ENCODE results near the gene ADRA2C. TPM values are rescaled to one million over a fixed set of nuclear protein-coding genes. Genes with fewer than 3 reads are reported as not detected.

The ADRA2C gene
- total RNA-seq, 1 donor from 2014 or later, result 0.32 TPM

DNA sequence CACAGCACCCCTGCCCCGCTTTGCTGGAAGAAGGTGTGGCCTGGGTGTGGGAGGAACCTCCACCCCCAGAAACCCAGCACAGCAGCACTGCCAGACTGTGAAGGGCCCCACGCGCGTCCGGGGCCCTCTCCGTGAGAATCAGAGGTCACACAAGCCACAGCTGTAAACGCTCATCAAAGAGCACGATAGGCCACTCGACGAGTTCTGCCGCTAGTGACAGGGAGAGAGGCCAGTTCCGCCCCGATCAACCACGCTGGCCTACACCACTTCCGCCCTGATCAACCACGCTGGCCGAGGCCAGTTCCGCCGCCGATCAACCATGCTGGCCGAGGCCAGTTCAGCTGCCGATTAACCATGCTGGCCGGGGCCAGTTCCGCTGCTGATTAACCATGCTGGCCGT, 25.9 kb upstream of the ADRA2C start:
- Mint-ChIP-seq H3K4me1 (ENCODE audit: unreplicated experiment) (no peaks in the 10 kb centered on the region), H3K27me3 (ENCODE audit: unreplicated experiment) (peaks cover 17% of the 10 kb centered on the region), H3K36me3 (ENCODE audit: unreplicated experiment) (no peaks in the 10 kb centered on the region), H3K27ac (ENCODE audit: unreplicated experiment) (no peak overlapping the region), H3K4me3 (ENCODE audit: unreplicated experiment) (no peak overlapping the region), H3K9me3 (ENCODE audit: unreplicated experiment) (peaks cover 9% of the 10 kb centered on the region)
- TF ChIP-seq, protein P1, sequence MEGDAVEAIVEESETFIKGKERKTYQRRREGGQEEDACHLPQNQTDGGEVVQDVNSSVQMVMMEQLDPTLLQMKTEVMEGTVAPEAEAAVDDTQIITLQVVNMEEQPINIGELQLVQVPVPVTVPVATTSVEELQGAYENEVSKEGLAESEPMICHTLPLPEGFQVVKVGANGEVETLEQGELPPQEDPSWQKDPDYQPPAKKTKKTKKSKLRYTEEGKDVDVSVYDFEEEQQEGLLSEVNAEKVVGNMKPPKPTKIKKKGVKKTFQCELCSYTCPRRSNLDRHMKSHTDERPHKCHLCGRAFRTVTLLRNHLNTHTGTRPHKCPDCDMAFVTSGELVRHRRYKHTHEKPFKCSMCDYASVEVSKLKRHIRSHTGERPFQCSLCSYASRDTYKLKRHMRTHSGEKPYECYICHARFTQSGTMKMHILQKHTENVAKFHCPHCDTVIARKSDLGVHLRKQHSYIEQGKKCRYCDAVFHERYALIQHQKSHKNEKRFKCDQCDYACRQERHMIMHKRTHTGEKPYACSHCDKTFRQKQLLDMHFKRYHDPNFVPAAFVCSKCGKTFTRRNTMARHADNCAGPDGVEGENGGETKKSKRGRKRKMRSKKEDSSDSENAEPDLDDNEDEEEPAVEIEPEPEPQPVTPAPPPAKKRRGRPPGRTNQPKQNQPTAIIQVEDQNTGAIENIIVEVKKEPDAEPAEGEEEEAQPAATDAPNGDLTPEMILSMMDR (IDR thresholded peaks at IDR 0.05), result no peak
- no peak for DNase-seq (ENCODE audit: extremely low spot score, unreplicated experiment)

DNA sequence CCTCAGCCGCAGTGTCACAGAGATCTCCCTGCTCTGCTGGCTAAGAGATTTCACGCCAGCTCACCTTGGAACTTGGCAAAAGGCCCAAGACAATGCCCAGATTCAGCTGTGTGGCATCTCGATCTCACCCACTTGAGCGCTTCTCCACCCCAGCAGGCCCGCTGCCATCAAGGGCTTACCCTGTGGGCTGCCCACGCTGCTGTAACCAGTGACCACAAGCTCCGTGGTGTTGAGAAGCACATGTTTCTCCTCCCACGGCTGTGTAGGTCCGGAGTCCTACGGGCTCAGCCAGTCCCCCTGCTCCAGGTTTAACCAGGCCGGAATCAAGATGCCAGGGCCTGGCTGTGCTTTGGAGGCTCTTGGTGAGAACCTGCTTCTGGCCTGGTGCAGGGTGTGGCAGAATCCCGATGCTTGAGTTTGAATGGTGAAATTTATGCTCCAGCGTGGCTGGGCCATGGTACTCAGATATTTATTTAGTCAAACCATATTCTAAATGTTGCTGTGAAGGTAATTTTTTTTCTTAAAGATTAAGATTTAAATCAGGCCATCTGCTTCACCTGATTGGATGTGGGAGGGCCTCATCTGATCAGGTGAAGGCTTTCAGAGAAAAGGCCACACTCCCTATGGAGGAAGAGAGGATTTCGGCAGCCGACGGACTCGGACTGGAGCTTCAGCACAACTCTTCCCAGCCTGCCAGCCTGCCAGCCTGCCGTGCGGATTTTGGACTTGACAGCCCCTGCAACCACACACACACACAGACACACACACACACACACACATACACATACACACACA, 24.8 kb upstream of the ADRA2C start:
- H3K4me1 Mint-ChIP-seq (ENCODE audit: unreplicated experiment), result no peaks in the 10 kb centered on the region
- no peak overlapping the region for H3K27ac Mint-ChIP-seq (ENCODE audit: unreplicated experiment)
- H3K27me3 Mint-ChIP-seq (ENCODE audit: unreplicated experiment), result peaks cover 22% of the 10 kb centered on the region
- DNase-seq (ENCODE audit: extremely low spot score, unreplicated experiment), result no peak
- H3K36me3 Mint-ChIP-seq (ENCODE audit: unreplicated experiment), result no peaks in the 10 kb centered on the region
- H3K9me3 Mint-ChIP-seq (ENCODE audit: unreplicated experiment), result peaks cover 5% of the 10 kb centered on the region
- TF ChIP-seq, protein P1 (IDR thresholded peaks at IDR 0.05), result no peak
- no peak overlapping the region for H3K4me3 Mint-ChIP-seq (ENCODE audit: unreplicated experiment)

DNA sequence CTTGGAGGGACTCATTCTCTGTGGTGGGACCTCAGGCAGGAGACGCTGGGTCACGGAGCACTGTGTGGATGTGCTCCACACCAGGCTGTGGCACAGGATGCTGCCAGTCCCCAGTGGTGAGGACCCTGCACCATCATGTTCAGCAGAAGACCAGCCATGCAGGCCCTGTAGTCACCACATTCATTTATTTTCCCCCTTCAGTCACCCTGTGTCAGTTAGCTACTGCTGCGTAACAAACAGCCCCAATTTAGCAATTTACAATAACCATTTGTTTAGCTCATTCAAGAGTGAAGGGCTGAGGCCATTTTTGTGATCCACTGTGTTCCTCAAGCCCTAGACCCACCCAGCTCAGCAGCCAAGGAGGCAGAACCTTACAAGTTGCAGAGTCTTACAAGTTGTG, 23.6 kb upstream of the ADRA2C start:
- TF ChIP-seq, protein P1 (IDR thresholded peaks at IDR 0.05), result no peak
- no peak for DNase-seq (ENCODE audit: extremely low spot score, unreplicated experiment)
- Mint-ChIP-seq H3K4me3 (ENCODE audit: unreplicated experiment) (no peak overlapping the region), H3K9me3 (ENCODE audit: unreplicated experiment) (peaks cover 5% of the 10 kb centered on the region), H3K27me3 (ENCODE audit: unreplicated experiment) (peaks cover 24% of the 10 kb centered on the region), H3K36me3 (ENCODE audit: unreplicated experiment) (no peaks in the 10 kb centered on the region), H3K4me1 (ENCODE audit: unreplicated experiment) (no peaks in the 10 kb centered on the region), H3K27ac (ENCODE audit: unreplicated experiment) (no peak overlapping the region)

DNA sequence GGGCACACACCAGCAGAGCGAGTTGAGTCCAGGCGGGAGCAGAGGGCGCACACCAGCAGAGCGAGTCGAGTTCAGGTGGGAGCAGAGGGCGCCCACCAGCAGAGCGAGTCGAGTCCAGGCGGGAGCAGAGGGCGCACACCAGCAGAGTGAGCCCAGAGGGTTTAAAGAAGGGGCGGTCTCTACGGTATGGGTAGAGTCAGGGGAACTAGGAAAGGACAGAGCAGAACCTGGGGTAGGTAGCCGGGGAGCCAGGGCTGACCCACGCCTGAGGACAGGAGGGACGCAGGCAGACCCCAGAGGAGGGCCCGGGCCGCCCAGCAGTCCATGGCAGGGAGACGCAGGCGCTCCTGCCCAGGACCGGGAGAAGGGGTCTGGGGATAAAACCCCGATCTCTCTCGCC, 22.0 kb upstream of the ADRA2C start:
- DNase-seq (ENCODE audit: extremely low spot score, unreplicated experiment), result no peak
- Mint-ChIP-seq H3K27ac (ENCODE audit: unreplicated experiment) (no peak overlapping the region), H3K9me3 (ENCODE audit: unreplicated experiment) (peaks cover 5% of the 10 kb centered on the region), H3K27me3 (ENCODE audit: unreplicated experiment) (peaks cover 36% of the 10 kb centered on the region), H3K4me1 (ENCODE audit: unreplicated experiment) (no peaks in the 10 kb centered on the region), H3K36me3 (ENCODE audit: unreplicated experiment) (no peaks in the 10 kb centered on the region), H3K4me3 (ENCODE audit: unreplicated experiment) (no peak overlapping the region)
- TF ChIP-seq, protein P1 (IDR thresholded peaks at IDR 0.05), result no peak

DNA sequence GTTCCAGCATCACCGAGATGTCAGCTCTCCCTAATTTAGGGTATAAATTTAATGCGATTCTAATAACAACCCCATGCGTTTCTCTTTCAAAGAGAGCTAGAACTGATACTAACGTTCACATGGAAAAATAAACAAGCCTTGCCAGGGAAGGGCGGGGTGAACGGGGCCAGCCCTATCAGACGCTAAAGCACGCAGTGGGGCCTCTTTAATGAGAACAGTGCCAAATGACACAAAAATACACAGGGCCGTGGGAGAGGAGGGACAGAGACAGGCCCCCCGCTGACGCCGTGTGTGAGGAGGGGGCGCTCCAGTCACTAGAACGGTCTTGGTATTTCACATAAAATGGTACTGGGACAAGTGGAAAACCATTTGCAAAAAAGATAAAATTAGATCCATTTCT, 21.3 kb upstream of the ADRA2C start:
- H3K36me3 Mint-ChIP-seq (ENCODE audit: unreplicated experiment), result no peaks in the 10 kb centered on the region

More for the DNA sequence above, 21.3 kb upstream of the ADRA2C start:
- H3K4me1 Mint-ChIP-seq (ENCODE audit: unreplicated experiment), result no peaks in the 10 kb centered on the region
- H3K27me3 Mint-ChIP-seq (ENCODE audit: unreplicated experiment), result peaks cover 36% of the 10 kb centered on the region
- TF ChIP-seq, protein P1 (IDR thresholded peaks at IDR 0.05), result no peak
- H3K4me3 Mint-ChIP-seq (ENCODE audit: unreplicated experiment), result no peak overlapping the region
- DNase-seq (ENCODE audit: extremely low spot score, unreplicated experiment), result no peak
- peaks cover 5% of the 10 kb centered on the region for H3K9me3 Mint-ChIP-seq (ENCODE audit: unreplicated experiment)
- no peak overlapping the region for H3K27ac Mint-ChIP-seq (ENCODE audit: unreplicated experiment)

Measured in osteocyte (in vitro differentiated cells).